Loucy (cell line): Measurements from ENCODE around the gene PLXNA4.

Experiments used
- EZH2phosphoT487 ChIP-seq: fragments of 200-600 bp; IDR thresholded peaks from 2 replicates; pipeline ENCODE4 v1.6.1; 2018; ENCODE audit warnings: antibody characterized with exemption, mild to moderate bottlenecking, moderate library complexity, borderline replicate concordance
- TF ChIP-seq, protein P1 (sequence below): fragments of 200-600 bp; sonication (generic); conservative IDR thresholded peaks from 2 replicates; pipeline ENCODE4 v1.5.1; 2014; ENCODE audit warnings: mild to moderate bottlenecking, antibody characterized with exemption, low read length

DNA sequence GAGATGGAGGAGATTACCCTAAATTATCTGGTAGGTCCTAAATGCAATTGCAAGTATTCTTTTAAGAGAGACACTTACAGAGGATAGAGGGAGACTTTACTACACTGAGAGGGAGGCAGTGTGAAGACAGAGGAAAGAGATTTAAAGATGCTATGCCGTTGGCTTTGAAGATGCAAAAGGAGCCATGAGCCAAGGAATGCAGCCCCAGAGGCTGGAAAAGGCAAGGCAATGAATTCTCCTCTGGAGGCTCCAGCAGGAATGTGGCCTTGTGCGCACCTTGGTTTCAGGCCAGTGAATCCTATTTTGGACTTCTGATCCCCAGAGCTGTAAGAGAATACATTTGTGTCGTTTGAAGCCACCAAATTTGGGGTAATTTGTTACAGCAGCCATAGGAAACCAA lies 118.6 kb downstream of the PLXNA4 start:
- TF ChIP-seq, protein P1, sequence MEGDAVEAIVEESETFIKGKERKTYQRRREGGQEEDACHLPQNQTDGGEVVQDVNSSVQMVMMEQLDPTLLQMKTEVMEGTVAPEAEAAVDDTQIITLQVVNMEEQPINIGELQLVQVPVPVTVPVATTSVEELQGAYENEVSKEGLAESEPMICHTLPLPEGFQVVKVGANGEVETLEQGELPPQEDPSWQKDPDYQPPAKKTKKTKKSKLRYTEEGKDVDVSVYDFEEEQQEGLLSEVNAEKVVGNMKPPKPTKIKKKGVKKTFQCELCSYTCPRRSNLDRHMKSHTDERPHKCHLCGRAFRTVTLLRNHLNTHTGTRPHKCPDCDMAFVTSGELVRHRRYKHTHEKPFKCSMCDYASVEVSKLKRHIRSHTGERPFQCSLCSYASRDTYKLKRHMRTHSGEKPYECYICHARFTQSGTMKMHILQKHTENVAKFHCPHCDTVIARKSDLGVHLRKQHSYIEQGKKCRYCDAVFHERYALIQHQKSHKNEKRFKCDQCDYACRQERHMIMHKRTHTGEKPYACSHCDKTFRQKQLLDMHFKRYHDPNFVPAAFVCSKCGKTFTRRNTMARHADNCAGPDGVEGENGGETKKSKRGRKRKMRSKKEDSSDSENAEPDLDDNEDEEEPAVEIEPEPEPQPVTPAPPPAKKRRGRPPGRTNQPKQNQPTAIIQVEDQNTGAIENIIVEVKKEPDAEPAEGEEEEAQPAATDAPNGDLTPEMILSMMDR, result no peak
- TF ChIP-seq EZH2phosphoT487, result no peak
